ENCODE measurements around the gene LONP2. TPM values are rescaled to one million over a fixed set of nuclear protein-coding genes. Genes with fewer than 3 reads are reported as not detected.

LONP2 gene
- total and polyA plus RNA-seq, 2 experiments from 2014 or later = 12.4 to 25.2 TPM

- Mint-ChIP-seq H3K9me3 (no peaks in the 10 kb centered on the region), H3K4me3 (peak overlapping the region; percentile 92), H3K27ac (peak overlapping the region; percentile 98), H3K4me1 (peaks cover 47% of the 10 kb centered on the region), H3K27me3 (ENCODE audit: insufficient read depth, low read depth, poor library complexity) (peaks cover 8% of the 10 kb centered on the region), H3K36me3 (ENCODE audit: low read depth) (peaks cover 3% of the 10 kb centered on the region; the same call in 2 of the 3 replicates)
- DNase-seq (ENCODE audit: low spot score) = peak; percentile 35
- H3K4me1 ChIP-seq (ENCODE audit: insufficient read depth) = peaks cover 47% of the 10 kb centered on the region
- H2AFZ ChIP-seq = no peak overlapping the region
- peak overlapping the region; percentile 94 for H3K27ac ChIP-seq (ENCODE audit: low read depth)
- TF ChIP-seq NANOG (IDR thresholded peaks at IDR 0.05; ENCODE audit: borderline replicate concordance) = no peak
- TF ChIP-seq ZNF114 (CRISPR knock-in tag; IDR thresholded peaks at IDR 0.05) = no peak
- no peak for TF ChIP-seq POLR2AphosphoS5 (IDR thresholded peaks at IDR 0.05; ENCODE audit: low read depth)
- TF ChIP-seq CREB1 (CRISPR knock-in tag; IDR thresholded peaks at IDR 0.05; ENCODE audit: low read depth) = no peak
- TF ChIP-seq EZH2 (IDR thresholded peaks at IDR 0.05; ENCODE audit: low read depth, unreplicated experiment) = no peak
- no peak for TF ChIP-seq EZH2phosphoT487 (IDR thresholded peaks at IDR 0.05; ENCODE audit: unreplicated experiment)
- no peak for TF ChIP-seq ETS1 (IDR thresholded peaks at IDR 0.05)
- TF ChIP-seq ZNF331 (CRISPR knock-in tag; IDR thresholded peaks at IDR 0.05; ENCODE audit: low read depth) = no peak
- no peak for TF ChIP-seq STAT1 (IDR thresholded peaks at IDR 0.05; ENCODE audit: unreplicated experiment)
- no peak for TF ChIP-seq CTCF (conservative IDR thresholded peaks at IDR 0.05; ENCODE audit: low read depth in 2 of 2)
- no peak for TF ChIP-seq REST (IDR thresholded peaks at IDR 0.05; ENCODE audit: unreplicated experiment)
- H3K27me3 ChIP-seq (ENCODE audit: insufficient read depth) = no peaks in the 10 kb centered on the region
- H4K20me1 ChIP-seq (replicated peaks; ENCODE audit: insufficient read depth) = peaks cover 14% of the 10 kb centered on the region; the same call in 1 of the 2 replicates
- H3K9me2 ChIP-seq (ENCODE audit: insufficient read depth) = no peaks in the 10 kb centered on the region
- no peaks in the 10 kb centered on the region for H3K36me3 ChIP-seq (ENCODE audit: insufficient read depth)
- peaks cover 15% of the 10 kb centered on the region for H3F3A ChIP-seq (replicated peaks; ENCODE audit: low read depth)
- peaks cover 55% of the 10 kb centered on the region for H3K79me2 ChIP-seq (replicated peaks; ENCODE audit: insufficient read depth)
- H3K4me2 ChIP-seq = peak overlapping the region; percentile 90
- no peak for ATAC-seq
- H3K4me3 ChIP-seq = peak overlapping the region; percentile 78
These were observed 139.9 kb downstream of the LONP2 start for GRCh38 chr16:48383877-48384519.

All from GM23338 (cell line).